Posterior vena cava (tissue), 2 donors: ENCODE data around the gene LRCH3. TPM values are rescaled to one million over a fixed set of nuclear protein-coding genes. Genes with fewer than 3 reads are reported as not detected.
"Not testable (repeated sequence)": the region's sequence is repeated elsewhere in the genome, so short reads cannot be mapped to it uniquely, and the experiment has no call there.

Source experiments
- DNase-seq: peaks from one replicate; pipeline ENCODE4 v3.0.0-alpha.2; 2020; ENCODE audit warnings: low spot score
- intact Hi-C, 2 donors: fragments of 100-400 bp; cut with DNase I; formaldehyde crosslinking; loops; one replicate each; pipeline versions ENCODE4 v1.14.1 to v1.14.2; 2022 to 2023
- total RNA-seq, 2 donors: library from RNA; stranded (reverse); fragmentation: NEBNext Ultra II Directional; extraction: Animal tissue kit (Norgen Biotek cat#: 25700); gene quantifications; one replicate each; pipeline ENCODE4 v1.2.1, GENCODE V29; 2021
- donor health status: DM: yes; HTN: yes; CAD: no.
- donor health status: DM: yes; HTN: yes; CAD: no.

The LRCH3 gene
- total RNA-seq, 2 donors from 2014 or later, result 58.7 to 67.5 TPM

DNA sequence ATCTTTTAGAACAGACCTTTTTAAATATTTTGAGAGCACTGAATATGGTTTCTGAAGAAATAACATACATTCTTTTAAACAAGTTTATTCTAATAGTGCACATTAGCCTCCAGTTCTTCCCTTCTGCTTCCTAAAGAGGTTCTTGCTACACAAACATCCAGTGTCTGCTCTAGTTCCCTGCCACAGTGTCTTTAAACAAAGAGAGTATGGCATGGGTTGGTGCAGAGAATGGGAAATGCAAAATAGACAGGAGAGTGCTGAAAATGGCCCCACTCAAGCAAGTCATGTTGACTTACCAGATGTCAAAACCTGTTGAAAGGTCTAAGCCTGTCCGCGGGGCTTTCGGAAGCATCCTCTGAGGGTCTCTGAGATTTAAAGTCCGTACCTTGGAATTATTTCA lies 86.8 kb downstream of the LRCH3 start:
- intact Hi-C loops, result no loop called here
- DNase-seq, result no peak

DNA sequence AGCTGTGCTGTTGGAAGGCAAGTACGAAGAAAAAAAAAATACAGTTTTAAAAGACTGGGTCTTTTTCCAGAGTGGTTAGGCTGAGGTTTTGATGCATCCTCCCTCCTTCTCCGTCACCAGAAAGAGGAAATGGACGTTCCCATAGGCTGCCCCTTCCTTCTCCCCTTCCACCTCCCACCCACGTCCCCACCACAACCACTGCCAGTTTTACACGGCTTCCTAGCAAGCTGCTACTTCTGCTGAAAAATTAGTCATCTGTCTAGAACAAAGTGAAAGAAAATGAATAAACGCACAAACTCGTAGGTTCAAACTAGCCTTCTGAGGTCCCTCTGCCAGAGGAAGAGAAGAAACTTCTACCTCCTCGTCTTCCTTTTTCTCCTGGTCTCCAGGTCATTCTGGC lies 87.4 kb downstream of the LRCH3 start:
- DNase-seq, result no peak
- intact Hi-C loops, result no loop called here

DNA sequence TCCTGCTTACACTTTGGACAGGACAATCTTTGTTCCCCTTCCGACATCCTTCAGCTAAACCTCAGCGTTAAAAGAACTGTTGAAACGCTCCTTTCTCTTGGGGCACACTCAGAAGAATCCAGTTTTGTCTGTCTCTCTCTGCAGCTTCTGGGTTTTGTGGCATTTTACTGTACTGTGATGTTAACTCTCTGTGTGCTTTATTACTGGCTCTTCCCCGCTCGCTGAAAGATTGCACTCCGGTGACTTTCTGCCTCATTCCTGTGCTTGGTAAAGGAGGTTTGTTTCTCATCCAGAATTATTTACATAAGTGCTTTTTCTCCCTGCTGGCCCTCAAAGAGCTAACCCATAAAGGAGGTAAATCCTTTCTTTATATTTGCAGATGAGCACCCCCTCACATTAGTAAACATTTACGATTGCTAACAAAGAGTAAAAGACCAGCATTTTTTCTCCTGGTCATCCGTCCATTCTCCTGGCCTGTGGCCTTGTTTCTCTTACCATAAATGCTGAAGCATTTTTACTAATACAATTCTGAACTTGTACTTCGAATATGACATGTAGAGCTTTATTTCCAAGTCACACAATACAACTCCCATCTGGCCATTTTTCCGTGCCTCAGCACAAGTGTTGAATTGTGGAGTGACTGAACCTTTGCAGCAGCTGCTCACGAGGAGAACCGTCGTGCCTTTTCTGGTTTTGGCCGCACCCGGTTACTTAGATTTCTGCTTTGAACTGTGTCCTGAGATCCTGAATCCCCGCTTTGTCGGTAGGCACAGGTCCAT lies 89.6 kb downstream of the LRCH3 start:
- intact Hi-C loops, result no loop called here
- no peak for DNase-seq

DNA sequence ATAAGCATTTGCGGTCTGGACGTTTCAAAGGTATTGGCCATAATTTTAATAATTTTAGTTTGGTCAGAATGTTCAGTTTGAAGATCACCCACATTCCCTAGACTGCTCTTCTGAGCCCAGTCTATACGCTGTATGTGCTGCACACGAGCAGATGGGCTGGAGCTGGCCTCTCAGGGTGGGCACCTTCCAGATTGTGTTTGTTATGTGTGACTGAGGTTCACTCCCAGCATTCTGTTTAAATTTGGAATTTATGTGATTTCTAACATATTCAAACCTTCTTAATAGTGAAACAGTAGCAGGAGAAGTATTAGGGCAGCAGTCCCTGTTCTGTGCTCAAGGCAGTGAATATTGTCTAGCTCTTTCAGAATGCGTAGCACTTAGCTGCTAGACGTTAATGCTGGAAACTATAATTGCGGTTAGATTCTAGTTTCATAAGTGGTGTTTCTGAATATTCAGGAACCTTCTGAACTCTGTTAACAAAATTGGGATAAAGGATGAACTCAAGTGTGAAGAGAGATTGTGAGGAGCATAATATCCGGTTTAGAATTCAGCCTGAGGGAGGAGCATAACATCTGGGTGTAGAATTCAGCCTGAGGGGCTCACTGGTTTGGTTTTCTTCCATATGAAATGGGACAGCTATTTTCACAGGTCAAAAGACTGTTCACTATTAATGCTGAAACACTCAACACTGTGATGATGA lies 90.4 kb downstream of the LRCH3 start:
- no peak for DNase-seq
- intact Hi-C loops, result no loop called here

DNA sequence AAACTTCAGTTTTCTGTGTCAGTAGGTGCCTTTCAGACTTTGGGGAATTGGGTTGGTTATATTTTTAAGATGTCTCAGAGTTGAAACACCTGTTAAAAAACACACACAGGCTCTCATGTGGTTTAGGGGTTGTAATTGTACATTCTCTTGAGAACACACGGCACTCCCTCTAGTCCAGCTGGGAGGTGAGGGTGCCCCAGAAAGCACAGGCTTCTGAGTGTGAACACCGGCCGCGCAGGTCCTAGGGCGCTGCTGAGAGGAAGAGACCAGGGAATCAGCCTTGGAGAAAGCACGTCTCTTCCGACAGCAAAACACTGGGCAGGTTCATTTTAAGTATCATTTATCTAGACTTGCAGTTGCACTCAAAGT lies 90.9 kb downstream of the LRCH3 start:
- DNase-seq, result no peak
- intact Hi-C loops, result no loop called here

DNA sequence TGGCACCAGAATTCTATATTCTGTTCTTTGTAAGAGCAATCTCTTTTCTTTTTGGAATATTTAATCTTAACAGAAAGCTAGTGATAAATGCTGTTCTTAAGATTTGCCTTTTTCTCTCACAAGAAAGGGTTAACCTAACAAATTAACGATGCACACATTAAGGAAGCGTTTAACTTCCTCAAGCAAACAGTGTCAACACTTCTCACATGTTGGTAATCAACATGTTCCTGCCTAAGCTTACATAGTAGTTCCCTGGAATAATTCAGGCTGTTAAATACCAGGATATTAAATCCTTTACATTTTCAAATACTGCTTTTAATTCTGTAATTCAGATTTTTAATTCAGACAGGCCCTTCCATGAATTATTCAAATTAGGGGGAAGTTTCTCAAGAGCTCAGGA lies 91.5 kb downstream of the LRCH3 start:
- intact Hi-C loops, result no loop called here
- no peak for DNase-seq

DNA sequence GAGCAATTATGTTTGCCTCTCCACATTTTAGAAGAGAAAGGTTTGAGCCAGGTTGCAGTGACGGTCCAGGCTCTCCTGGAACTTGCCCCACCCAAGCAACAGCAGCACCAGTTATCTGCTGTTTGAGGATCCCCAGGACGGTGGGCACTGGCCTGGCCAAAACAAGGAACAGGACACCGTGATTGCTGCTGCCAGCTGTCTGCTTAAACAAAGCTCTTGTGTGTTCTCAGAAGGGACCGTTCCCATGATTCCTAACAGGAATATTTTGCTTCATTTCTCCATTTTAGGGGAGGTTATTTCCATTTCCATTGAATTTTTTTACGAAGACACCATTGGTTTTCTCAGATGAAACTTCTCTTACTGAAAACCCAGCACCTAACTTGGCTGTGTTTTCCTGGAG lies 92.5 kb downstream of the LRCH3 start:
- intact Hi-C loops, result no loop called here
- no peak for DNase-seq

DNA sequence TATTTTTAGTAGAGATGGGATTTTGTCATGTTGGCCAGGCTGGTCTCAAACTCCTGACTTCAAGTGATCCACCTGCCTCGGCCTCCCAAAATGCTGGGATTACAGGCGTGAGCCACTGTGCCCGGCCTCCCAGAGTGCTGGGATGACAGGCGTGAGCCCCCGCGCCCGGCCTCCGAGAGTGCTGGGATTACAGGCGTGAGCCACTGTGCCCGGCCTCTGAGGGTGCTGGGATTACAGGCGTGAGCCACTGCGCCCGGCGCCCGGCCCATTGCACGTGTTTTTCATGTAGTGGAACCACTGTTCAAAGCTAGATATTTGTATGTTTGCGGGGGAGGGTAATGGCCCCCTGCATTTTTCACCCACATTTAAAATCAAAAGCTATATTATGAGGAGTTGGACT lies 93.3 kb downstream of the LRCH3 start:
- intact Hi-C loops, DNase-seq: not testable (repeated sequence)

DNA sequence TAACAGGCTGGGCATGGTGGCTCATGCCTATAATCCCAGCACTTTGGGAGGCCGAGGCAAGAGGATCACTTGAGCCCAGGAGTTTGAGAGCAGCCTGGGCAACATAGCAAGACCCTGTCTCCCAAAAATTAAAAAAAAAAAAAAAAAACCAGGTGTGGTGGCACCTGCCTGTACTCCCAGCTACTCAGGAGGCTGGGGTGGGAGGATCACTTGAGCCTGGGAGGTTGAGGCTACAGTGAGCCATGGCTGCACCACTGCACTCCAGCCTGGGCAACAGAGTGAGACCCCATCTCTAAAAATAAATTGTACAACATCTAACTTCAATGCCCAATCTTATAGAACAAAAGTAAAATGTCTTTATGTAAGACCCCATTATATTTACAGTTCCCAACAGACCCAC lies 95.0 kb downstream of the LRCH3 start:
- intact Hi-C loops, DNase-seq: not testable (repeated sequence)

DNA sequence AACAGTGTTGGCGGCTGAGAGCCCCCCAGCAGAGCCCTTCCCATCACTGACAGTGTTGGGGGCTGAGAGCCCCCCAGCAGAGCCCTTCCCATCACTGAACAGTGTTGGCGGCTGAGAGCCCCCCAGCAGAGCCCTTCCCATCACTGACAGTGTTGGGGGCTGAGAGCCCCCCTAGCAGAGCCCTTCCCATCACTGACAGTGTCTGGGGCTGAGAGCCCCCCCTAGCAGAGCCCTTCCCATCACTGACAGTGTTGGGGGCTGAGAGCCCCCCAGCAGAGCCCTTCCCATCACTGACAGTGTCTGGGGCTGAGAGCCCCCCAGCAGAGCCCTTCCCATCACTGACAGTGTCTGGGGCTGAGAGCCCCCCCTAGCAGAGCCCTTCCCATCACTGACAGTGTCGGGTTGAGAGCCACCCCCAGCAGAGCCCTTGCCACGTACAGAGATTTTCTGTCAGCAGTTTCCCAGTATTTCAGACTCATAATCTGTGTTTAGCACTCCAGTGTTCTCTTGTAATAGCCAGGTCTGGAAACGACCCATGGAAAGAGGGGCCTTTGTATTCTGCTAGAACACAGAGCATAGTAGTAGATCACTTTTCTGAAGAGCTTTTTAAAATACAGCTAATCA lies 96.5 kb downstream of the LRCH3 start:
- DNase-seq, intact Hi-C loops: not testable (repeated sequence)

DNA sequence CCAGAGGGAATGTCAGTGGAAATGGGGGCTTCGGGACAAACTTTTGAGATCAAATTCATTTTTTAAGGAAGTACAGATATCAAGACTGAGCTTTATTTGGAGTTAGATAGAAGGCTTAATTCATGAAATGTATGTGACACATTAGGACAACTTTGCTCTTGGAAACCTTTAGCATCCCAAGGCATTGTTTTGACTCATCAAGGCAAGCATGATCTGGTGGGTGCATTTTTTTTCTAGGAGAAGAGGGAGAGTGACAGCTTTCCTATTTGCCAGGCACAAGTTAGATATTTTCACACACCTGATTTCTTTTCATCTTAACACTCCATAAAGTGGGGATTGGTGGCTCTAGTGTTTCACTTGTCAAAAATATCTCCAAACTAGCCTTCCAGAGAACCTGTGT lies 97.5 kb downstream of the LRCH3 start:
- no peak for DNase-seq
- intact Hi-C loops, result no loop called here

DNA sequence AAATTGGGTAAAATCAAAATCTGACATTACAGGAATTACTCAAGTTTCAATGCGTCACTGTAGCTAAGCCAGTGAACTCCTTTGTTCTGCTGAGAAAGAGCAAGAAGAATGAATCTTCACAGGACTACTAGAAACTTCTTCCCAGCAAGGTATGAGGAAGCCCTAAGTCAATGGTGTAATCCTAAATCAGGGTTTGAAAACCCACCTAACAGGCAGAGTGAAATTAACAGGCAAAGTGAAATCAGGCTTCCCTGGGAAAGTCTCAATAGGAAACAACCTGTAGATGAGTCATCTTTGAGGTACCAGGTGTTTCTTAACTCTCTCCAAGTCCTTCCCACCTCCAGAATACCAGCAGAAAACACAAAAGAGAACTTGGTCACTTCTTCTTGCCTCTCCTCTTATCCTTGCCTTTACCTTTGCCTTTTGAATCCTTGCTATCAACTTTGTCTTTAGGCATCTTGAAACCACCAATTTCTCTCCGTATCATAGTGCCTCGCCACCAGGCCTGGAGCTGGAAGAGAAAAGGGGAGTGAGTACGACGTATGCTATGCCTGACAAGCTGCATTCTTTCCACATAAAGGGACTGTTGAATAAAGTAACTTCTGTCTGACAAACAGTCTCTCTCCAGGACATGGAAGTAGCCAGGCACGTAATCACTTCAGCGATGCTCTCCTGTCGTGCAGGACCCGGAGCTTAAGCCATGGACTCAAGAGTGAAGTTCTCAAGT lies 98.3 kb downstream of the LRCH3 start:
- intact Hi-C loops, result no loop called here
- no peak for DNase-seq

DNA sequence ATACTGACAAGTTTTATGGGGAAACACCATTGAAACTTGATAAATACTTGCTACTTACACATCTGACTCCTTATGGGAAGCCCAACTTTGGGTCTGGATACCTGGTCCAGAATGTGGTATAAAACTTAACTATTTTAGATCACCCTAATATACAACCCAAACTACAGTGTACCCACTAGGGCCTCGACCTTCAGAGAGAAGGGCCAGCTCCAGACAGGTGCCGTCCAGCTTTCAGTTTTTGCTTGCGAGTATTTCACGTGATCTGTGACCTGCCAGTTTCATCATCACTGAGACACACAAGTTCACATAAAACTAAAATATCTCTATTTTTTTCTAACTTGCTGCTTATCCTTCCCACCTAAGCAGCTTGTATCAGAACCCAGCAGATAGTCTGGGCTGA lies 99.6 kb downstream of the LRCH3 start:
- intact Hi-C loops, result no loop called here

DNA sequence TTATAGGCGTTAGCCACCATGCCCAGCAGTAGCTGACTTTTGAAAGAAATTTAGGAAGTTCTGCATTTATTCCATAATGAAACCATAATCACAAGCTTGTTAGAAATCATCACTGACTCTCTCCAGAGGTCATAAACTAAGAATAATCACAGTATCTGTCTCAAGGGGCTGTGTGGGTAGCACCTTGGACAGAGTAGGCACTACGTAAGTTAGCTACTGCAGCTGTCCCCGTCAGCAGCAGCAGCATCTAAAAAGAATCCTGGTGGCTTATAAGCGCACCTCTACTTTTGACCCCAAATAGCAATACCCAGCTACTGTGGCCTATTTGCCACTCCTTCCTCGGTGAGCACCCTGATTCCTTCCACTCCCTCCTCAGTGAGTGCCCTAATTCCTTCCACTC lies 101.1 kb downstream of the LRCH3 start:
- DNase-seq, result no peak

More for the DNA sequence above, 99.6 kb downstream of the LRCH3 start:
- DNase-seq, result no peak

DNA sequence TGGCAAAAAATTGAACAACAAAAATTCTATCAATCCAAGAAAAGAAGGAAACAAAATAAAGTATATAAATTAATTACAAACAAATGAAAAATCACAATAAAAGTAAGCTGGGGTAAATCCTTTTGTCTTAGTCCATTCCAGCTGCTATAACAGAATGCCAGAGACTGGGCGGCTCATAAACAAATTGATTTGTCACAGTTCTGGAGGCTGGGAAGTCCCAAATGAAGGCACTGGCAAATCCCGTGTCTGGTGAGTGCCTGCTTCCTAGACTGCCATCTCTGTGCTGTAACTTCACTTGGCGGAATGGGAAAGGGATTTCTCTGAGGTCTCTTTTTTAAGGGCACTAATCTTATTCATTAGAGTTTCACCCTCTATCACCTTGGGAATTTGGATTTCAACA lies 105.4 kb downstream of the LRCH3 start:
- intact Hi-C loops, result no loop called here

More for the DNA sequence above, 101.1 kb downstream of the LRCH3 start:
- intact Hi-C loops, result no loop called here

DNA sequence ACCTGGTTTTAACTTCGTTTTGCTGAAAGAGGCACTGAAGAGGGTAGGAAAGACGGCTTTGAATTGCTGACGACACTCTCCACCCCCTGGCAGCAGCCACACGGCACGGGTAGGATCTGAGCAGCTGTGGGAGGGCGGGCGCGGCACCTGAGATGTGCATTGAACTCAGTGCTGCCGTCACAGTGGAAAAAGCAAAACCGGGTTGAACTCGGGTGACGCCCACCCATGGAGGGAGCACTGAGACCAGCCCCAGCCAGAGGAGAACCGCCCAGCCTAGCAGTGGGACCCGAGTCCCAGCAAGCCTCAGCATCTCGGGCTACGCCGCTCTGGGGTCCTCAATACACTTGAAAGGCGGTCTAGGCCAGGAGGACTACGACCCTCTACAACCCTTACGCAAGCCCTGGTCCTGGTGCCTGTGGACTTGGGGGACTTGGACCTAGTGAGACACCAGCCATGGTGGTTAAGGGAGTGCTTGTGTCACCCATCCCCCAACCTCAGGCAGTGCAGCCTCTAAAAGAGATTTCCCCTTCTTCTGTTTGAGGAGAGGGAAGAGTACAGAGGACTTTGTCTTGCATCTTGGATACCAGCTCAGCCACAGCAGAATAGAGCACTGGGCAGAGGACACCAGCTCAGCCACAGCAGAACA lies 108.9 kb downstream of the LRCH3 start:
- intact Hi-C loops, result no loop called here
- DNase-seq, result no peak

More for the DNA sequence above, 105.4 kb downstream of the LRCH3 start:
- DNase-seq, result no peak

DNA sequence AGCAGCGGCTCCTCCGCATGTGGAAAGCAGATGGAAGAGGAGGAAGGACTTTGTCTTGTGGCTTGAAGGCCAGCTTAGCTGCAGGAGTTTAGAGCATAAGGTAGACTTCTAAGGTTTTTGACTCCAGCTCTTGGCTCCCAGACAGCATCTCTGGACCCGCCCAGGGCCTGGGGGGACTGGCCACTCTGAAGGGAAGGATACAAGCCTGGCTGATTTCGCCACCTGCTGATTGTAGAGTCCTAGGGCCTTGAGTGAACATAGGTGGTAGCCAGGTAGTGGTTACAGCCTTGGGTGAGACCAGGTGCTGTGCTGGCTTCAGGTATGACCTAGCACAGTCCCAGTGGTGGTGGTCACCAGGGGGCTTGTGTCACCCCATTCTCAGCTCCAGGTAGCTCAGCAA lies 110.6 kb downstream of the LRCH3 start:
- no peak for DNase-seq

DNA sequence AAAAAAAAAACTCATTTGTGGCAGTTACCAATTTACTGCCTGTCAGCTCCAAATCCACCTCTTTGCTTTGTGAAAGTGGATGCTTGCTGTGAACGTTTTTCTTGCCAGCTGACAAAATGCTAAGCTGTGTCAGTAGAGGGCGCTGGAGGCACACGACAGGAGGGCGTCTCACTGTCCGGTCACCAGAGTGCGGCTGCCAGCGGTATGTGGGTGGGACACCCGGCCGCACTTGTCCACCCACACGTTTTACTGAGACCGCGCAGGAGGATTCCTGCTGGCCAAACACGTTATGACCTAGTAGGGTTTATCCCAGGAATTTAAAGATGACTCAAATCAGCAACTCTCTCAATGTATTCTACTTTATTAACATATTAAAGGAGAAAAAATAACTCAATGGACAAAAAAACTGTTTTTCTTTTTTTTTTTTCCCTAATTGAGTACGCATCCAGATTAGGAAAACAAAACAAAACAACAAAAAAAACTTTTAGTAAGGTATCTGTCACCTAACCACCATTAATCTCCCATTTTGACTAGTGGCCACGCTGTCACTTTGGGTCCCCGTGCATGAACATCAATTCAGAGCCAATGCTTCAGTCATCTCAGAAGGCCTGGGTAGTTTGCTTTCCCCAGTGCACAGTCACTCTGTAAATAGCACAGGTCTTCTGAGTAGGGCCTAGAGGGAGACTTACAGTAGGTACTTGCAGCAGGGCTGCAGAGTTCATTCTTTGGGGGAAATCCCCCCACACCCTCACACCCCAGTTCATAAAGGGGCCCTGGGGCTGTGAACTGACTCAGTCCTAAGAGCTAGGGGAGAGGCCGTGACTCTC lies 115.2 kb downstream of the LRCH3 start:
- DNase-seq, result peak; percentile 96
- intact Hi-C loops, result loop anchor here in 1 of 2 donors (5.0 kb wide), 1 partner anchor 41 kb away; no protein-coding TSS in a partner anchor

More for the DNA sequence above, 110.6 kb downstream of the LRCH3 start:
- intact Hi-C loops, result no loop called here
